GM18511 (cell line): ENCODE results near the gene C10orf105.

Experiments
- ATAC-seq: cut with Tn5 transposase; IDR thresholded peaks from one replicate; pipeline ENCODE4 v1.9.1; 2021; ENCODE audit warnings: mild to moderate bottlenecking, moderate library complexity; ENCODE audit not compliant: unreplicated experiment

C10orf105 gene

DNA sequence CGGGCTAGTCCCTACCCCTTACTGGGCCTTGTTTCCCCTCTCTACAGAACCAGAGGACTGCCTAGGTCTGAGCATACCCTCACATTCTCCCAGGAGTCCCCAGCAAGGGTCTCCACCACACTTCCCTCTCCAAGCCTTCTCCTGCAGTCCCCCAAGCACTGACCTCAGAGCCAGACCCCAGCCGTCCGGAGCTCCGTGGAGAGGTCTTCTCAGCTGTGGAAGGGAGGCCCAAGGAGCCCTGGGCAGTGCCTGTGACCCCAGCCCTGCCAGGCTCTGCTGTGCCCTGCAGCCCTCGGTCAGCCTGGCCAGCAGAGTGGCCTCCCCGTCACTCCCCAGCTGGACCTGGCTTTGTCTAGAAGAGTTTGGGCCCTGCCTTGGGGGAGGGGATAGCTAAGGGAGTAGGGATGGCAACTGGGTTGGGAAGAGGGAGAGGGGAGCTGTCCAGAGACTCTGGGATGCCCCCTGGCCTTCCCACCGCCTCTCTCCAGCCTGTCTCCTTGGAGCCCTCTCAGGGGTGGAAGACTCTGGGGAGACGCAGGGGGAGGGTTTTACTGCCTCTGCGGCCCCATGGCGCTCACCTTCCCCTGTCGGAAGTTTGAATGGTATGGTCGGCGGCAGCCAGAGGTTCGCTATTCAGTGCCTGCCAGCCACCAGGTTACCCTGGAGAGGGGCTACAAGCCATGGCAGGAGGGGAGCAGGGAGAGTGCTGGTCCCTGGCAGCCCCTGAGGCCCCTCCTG, at the start of gene C10orf105:
TSS of gene C10orf105 (minus strand) at position 315 of the 738 bp plus-strand sequence. CDS start 3,441 bp downstream, outside the sequence.
- ATAC-seq = no peak

- no peak for ATAC-seq
Measured at GRCh38 chr10:71767420-71768035, 48.0 kb upstream of the C10orf105 start.

- ATAC-seq = no peak
Measured at GRCh38 chr10:71766717-71767419, 47.3 kb upstream of the C10orf105 start.

DNA sequence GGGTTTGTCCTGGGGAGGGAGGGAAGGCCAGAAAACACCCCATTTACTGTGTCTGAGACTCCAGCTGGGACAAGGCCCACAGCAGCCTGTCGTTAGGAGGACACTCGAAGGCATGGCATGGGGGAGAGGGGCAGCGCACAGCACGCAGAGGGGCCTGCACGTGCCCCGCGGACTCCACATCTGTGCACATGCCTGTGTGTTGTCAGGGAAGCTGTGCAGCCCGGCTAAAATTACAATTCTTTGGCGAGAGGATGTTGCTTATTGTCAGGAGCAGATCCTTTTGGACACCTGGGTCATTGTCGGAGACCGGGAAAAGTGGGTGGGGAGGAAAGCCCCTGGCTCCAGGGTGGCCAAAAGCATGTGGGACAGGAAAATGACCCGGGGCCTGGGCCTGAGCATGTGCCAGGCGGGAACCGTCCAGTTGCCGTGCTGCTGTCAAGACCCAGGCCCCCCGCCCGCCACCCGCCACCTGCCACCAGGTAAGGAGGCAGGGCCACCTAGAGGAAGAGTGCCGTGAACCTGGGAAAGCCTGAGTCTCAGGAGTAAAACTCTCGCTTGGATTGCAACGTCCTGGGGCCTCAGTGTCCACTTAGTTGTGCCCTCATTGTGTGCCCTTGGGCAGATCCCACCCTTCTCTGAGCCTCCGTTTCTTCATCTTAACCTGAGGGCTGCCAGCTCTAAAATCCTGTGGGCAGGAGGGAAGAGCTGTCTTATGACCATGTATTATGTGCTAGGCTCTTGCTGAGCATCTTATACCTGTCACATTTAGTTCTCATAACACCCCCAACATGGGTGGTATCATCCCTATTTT, 46.5 kb upstream of the C10orf105 start:
- ATAC-seq = no peak

DNA sequence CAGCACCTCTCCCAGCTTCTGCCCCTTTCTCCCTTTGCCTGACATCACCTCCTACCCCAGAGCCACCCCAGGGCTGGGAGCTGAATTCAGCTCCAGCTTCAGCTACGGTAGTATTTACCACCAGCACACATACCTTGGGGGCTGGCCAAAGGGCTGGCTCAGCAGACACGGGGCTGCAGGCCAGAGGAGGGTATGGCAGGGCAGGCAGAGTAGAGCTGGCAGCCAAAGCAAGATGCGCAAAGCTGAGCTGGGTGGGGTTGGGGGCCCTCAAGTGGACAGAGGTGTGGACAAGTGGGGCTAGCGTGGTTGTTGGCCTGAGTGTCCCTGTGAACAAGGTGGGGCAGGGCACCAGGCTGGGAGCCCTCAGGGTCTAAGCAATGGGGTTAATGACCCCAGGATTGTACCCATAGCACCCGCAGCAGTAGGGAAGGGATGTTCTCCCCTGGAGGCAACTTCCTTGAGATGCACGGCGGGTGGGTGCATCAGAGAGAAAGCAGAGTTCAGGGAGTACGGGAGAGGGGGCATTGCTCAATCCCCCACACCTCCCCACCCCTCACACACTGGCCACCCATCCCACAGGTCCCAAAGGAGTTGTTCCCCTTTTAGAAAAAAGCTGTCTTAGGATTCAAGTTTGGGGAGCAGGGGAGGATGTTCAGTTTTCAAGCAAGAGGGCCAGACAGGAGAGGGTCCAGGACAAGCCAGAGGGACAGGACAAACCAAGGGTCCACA, 45.8 kb upstream of the C10orf105 start:
- ATAC-seq = no peak

DNA sequence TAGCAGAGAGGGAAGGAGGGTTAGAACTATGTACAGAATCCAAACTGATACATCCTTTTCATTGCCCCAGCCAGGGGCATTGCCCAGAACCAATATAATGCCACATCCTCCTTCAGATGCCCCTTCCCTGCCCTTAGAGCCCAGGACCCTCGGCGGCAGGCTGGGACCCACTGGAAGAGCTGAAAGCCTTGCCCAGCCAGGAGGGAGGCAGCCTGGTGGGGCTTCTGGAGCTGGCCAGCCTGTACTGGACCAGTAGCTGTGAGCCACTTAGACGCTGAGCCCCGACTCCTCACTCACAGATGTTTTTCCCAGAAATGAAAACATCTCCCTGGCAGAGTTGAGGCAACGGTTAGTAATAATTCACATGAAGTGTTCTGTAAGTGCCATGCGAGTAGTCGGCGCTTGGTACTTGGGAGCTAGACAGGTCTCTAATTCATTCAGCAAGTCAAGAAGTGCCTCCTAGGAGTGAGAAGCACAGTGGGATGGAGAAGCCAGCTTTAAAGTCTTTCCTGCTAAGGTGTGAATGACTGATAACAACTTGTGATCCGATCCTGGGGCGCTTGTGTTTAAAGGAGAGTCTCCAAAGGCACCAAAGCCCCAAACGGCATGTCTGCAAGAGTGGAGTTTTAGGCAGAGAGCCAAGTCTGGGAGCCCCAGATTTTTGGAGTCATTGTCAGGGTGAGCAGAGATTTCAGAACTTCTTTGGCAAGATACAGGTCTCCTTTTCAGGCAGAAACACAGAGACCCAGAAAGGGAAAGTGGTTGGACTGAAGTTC, 44.0 kb upstream of the C10orf105 start:
- no peak for ATAC-seq

GRCh38 chr10:71762324-71762723, 42.7 kb upstream of the C10orf105 start:
- ATAC-seq = no peak

DNA sequence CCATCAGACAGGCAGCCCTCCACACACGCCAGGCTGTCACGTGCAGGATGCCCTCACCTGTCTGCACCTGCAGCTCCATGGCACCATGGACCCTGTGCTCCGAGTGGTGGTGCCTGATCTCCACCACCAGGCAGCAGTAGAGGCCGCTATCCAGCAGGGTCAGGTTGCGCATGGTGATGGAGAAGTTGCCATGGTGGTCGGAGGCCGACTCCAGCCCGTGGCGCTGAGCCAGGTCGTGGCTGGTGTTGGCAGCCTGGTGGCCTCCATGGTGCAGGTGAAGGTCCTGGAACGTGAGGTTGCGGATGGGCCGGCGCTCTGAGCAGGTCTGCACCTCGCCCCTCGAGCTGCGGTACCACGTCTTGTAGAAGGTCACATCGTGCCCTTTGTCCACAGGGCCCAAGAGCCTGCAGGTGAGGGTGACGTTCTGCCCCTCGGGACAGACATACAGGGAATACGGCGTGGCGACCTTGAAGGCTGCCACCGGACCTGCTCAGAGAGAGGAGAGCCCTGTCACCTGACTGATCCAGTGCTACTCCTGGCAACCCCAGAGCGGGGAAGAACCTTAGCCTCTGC, 42.0 kb upstream of the C10orf105 start:
- no peak for ATAC-seq

DNA sequence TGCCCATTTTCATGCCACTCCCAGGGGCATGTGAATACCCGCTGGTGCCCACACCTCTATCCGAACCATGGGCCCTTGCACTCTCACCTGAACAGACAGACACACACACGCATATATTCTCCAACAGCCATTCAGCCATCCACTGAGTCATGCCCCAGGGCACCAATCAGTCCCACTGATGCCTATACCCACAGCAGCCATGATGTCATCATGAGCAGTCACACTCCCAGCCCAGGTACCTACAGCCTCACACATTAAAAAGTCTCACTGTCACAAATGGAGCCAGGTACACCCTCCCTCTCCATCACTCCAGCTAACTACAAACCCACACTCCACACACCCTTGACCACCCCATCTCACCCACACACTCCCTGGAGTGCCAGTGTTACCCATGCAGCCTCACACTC, 41.5 kb upstream of the C10orf105 start:
- no peak for ATAC-seq

GRCh38 chr10:71757399-71757922, 37.9 kb upstream of the C10orf105 start:
- no peak for ATAC-seq

GRCh38 chr10:71756311-71757191, 37.0 kb upstream of the C10orf105 start:
- ATAC-seq = no peak

- no peak for ATAC-seq
Measured at GRCh38 chr10:71755179-71755879, 35.8 kb upstream of the C10orf105 start.

DNA sequence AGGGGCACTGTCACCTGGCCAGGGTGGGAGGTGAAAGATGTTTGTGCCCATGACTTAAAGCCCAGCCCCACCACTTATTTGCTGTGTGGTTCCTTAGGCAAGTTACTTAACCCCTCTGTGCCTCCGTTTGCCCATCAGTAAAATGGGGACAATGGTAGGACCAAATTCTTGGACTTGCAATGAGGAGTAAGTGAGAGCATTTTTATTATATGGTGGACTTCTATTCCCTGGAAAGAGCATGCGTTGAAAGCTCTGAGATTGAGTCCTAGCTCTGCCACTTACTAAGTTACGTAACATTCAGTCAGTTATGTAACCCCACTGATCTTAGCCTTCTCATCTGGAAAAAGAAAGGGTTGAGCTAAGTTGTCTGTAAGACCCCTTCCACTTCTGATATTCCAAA, 35.0 kb upstream of the C10orf105 start:
- no peak for ATAC-seq

DNA sequence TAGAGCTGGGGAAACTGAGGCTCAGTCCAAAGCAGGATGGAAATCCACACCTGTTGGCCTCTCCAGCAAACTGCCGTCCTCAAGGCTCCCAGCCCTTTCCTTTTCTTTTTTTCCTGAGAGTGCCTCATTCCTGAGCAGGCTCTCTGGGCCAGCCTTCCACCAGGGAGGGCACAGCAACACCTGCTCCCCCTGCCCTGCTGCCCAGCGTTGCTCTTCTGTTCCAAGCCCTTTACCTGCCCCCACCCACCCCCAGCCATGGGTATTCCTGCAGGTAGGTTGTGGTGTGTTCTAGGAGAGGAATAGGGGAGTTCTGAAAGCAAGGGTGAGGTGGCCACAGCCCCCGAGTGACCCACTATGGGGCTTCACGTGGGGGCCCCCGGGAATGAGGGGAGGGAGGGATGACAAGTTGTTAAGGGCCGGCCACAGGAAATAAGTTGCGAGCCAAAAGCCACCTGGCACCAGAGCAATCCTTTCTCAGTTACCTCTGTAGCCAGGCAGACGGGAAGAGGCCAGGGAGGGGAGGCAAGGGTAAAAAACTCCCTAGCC, 34.5 kb upstream of the C10orf105 start:
- ATAC-seq = no peak

- ATAC-seq = no peak
Measured at GRCh38 chr10:71753091-71753959, 33.7 kb upstream of the C10orf105 start.

GRCh38 chr10:71752391-71753090, 33.0 kb upstream of the C10orf105 start:
- ATAC-seq = no peak
